A673 (cell line): ENCODE data around the gene SHFL. TPM values are rescaled to one million over a fixed set of nuclear protein-coding genes. Genes with fewer than 3 reads are reported as not detected.

ENCODE experiments used
- BruUV-seq: library from RNA; stranded (reverse); fragments of 400-500 nt; replicated peaks from 2 replicates; lab custom pipeline; 2021; lab: Mats Ljungman, UMichigan
- CTCF ChIA-PET: fragments of 300-600 bp; sonication (Branson Sonifier 250); formaldehyde crosslinking; loops from one replicate; lab custom pipeline; 2022; ENCODE audit warnings: antibody characterized with exemption; lab: Charles Lee
- POLR2A ChIA-PET: fragments of 300-600 bp; sonication (Branson Sonifier 250); formaldehyde crosslinking; loops from one replicate; lab custom pipeline; 2022; ENCODE audit warnings: antibody characterized with exemption; ENCODE audit not compliant: low non-redundant PET; lab: Charles Lee
- DNase-seq: peaks from one replicate; pipeline ENCODE4 v3.0.0-alpha.2; 2015; ENCODE audit warnings: low spot score
- H3K27ac ChIP-seq: fragments of 200-600 bp; sonication (generic); 2 replicates; pipeline ENCODE4 v1.5.1; 2016; ENCODE audit warnings: mixed run types, low read depth, mild to moderate bottlenecking, mixed read lengths, antibody characterized with exemption, low read length; ENCODE audit not compliant: poor library complexity, severe bottlenecking
- H3K27me3 ChIP-seq: fragments of 200-600 bp; sonication (generic); replicated peaks from 2 replicates; pipeline ENCODE4 v1.6.1; 2017; ENCODE audit warnings: mixed run types, low read depth, mild to moderate bottlenecking, mixed read lengths, antibody characterized with exemption, low read length; ENCODE audit not compliant: insufficient read depth, poor library complexity
- H3K36me3 ChIP-seq: fragments of 200-600 bp; sonication (generic); 2 replicates; pipeline ENCODE4 v1.6.1; 2016; ENCODE audit warnings: mixed run types, mild to moderate bottlenecking, mixed read lengths, antibody characterized with exemption, low read length; ENCODE audit not compliant: insufficient read depth, poor library complexity, severe bottlenecking
- H3K4me1 ChIP-seq: fragments of 200-600 bp; sonication (generic); 2 replicates; pipeline ENCODE4 v1.6.1; 2017; ENCODE audit warnings: mixed run types, mild to moderate bottlenecking, mixed read lengths, antibody characterized with exemption, low read length; ENCODE audit not compliant: insufficient read depth, poor library complexity, severe bottlenecking
- H3K4me3 ChIP-seq: fragments of 200-600 bp; sonication (generic); 2 replicates; pipeline ENCODE4 v1.5.1; 2016; ENCODE audit warnings: low read depth, mixed run types, mild to moderate bottlenecking, mixed read lengths, low read length; ENCODE audit not compliant: poor library complexity, severe bottlenecking
- H3K9me3 ChIP-seq: fragments of 200-600 bp; sonication (generic); 2 replicates; pipeline ENCODE4 v1.6.1; 2016; ENCODE audit warnings: mixed run types, low read depth, mild to moderate bottlenecking, mixed read lengths, antibody characterized with exemption, low read length; ENCODE audit not compliant: poor library complexity, severe bottlenecking
- EZH2 ChIP-seq: fragments of 200-600 bp; sonication (generic); IDR thresholded peaks from 2 replicates; pipeline ENCODE4 v1.6.1; 2017; ENCODE audit warnings: borderline replicate concordance, low read depth, mild to moderate bottlenecking, mixed read lengths, antibody characterized with exemption, low read length; ENCODE audit not compliant: poor library complexity, severe bottlenecking
- intact Hi-C: fragments of 100-400 bp; cut with micrococcal nuclease; formaldehyde crosslinking; loops from one replicate; pipeline ENCODE4 v1.10.0; 2022; ENCODE audit not compliant: unreplicated experiment
- total RNA-seq: library from RNA; stranded (reverse); gene quantifications from 2 replicates; pipeline ENCODE4 v1.2.3, GENCODE V29; 2021
- TF ChIP-seq, protein P1 (sequence below): fragments of 300-800, 200-600 bp; sonication (generic); conservative IDR thresholded peaks from 2 replicates; pipeline ENCODE4 v1.5.1; 2017; ENCODE audit warnings: low read depth, mild to moderate bottlenecking, antibody characterized with exemption, low read length, moderate library complexity, mixed read lengths

The SHFL gene
- total RNA-seq, 1 experiment from 2014 or later: 15.2 TPM

DNA sequence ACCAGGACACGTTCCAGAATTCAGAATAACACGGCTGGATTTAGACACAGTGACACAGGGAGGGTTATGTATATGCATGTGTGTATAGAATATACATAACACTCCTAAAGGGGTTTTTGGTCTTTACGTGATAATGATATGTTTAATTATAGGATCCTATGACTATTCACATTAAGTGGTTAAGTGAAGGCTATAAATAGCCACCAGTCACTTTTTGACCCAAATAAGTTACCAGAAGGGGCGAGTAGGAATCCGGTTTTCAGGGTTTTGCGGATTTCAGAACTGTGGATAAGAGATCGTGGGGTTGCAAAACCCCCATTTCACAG, 9.5 kb downstream of the SHFL start:
- ChIA-PET CTCF (interaction anchor here (0.6 to 1.2 kb wide), 3 partner anchors 41 to 154 kb away, joined by 3 to 4 read pairs (median 3); no protein-coding TSS in a partner anchor), POLR2A (no interaction called here)

DNA sequence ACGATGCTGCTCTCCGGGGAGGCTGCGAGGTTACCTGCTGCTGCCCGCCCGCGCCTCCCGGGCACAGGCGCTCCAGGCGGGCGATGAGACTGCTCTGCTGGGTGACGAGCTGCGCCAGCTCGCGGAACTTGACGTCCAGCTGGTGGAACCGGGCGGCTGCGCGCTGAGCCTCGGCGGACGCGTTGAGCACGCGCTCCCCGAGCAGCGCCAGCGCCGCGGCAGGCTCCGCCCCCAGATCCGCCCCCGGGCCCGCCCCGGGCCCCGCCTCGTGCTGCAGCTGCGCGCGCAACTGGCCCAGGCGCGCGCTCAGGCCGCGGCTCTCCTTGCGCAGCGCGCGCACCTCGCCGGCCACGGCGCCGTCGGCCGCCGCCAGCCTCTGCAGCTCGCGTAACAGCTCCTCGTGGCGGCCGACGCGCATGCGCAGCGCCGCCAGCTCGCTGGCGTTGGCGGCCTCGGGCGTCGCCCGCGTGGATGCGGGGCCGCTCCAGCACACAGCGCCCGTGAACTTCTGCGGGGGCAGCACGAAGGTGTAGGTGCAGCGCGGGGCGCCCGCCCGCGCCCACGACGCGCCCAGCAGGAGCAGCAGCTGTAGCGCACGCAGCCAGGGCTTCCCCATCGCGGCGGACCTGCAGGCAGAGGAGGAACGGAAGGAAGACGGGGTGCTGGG, 10.0 kb downstream of the SHFL start:
- no peaks in the 10 kb centered on the region for H3K9me3 ChIP-seq
- POLR2A ChIA-PET: no interaction called here
- no peaks in the 10 kb centered on the region for H3K36me3 ChIP-seq
- TF ChIP-seq, protein P1, sequence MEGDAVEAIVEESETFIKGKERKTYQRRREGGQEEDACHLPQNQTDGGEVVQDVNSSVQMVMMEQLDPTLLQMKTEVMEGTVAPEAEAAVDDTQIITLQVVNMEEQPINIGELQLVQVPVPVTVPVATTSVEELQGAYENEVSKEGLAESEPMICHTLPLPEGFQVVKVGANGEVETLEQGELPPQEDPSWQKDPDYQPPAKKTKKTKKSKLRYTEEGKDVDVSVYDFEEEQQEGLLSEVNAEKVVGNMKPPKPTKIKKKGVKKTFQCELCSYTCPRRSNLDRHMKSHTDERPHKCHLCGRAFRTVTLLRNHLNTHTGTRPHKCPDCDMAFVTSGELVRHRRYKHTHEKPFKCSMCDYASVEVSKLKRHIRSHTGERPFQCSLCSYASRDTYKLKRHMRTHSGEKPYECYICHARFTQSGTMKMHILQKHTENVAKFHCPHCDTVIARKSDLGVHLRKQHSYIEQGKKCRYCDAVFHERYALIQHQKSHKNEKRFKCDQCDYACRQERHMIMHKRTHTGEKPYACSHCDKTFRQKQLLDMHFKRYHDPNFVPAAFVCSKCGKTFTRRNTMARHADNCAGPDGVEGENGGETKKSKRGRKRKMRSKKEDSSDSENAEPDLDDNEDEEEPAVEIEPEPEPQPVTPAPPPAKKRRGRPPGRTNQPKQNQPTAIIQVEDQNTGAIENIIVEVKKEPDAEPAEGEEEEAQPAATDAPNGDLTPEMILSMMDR: no peak
- TF ChIP-seq EZH2: no peak
- no peaks in the 10 kb centered on the region for H3K27me3 ChIP-seq
- intact Hi-C loops: no loop called here
- CTCF ChIA-PET: interaction anchor here (0.6 to 1.2 kb wide), 4 partner anchors 40 to 181 kb away, joined by 3 to 4 read pairs (median 3); no protein-coding TSS in a partner anchor
- no TSS peak for BruUV-seq
- H3K4me1 ChIP-seq: peaks cover 4% of the 10 kb centered on the region
- peak; percentile 95 for DNase-seq
- H3K27ac ChIP-seq: peak overlapping the region; percentile 68
- peak overlapping the region; percentile 24 for H3K4me3 ChIP-seq

More for the DNA sequence above, 9.5 kb downstream of the SHFL start:
- no TSS peak for BruUV-seq
- Histone ChIP-seq H3K27me3 (no peaks in the 10 kb centered on the region), H3K36me3 (no peaks in the 10 kb centered on the region), H3K4me1 (peaks cover 4% of the 10 kb centered on the region), H3K9me3 (no peaks in the 10 kb centered on the region), H3K4me3 (peak overlapping the region; percentile 19), H3K27ac (no peak overlapping the region)
- no peak for DNase-seq
- intact Hi-C loops: no loop called here
- TF ChIP-seq EZH2: no peak
- TF ChIP-seq, protein P1: no peak

DNA sequence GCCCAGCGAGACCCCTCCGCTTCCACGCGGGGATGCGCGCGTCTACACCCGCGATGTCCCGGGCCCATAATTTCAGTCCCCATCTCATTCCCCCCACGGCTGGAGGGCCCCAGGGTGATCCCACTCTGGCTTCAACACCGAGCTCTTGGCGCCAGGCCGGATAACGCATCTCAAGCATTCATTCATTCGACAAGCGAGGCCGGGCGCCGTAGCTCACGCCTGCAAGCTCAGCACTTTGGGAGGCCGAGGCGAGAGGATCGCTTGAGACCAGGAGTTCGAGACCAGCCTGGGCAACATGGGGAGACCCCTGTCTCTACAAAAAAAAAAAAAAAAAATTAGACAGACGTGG, 10.5 kb downstream of the SHFL start:
- H3K9me3 ChIP-seq: no peaks in the 10 kb centered on the region
- no peaks in the 10 kb centered on the region for H3K27me3 ChIP-seq
- BruUV-seq: no TSS peak
- peak overlapping the region; percentile 68 for H3K27ac ChIP-seq
- H3K4me3 ChIP-seq: peak overlapping the region; percentile 24
- peaks cover 4% of the 10 kb centered on the region for H3K4me1 ChIP-seq
- TF ChIP-seq, protein P1: no peak
- no peak for TF ChIP-seq EZH2
- ChIA-PET POLR2A (no interaction called here), CTCF (interaction anchor here (0.6 to 1.2 kb wide), 3 partner anchors 153 to 494 kb away, joined by 3 to 4 read pairs (median 4); no protein-coding TSS in a partner anchor)
- DNase-seq: no peak
- no peaks in the 10 kb centered on the region for H3K36me3 ChIP-seq
- intact Hi-C loops: no loop called here
